ENCODE measurements around the gene APEX1. TPM values are rescaled to one million over a fixed set of nuclear protein-coding genes. Genes with fewer than 3 reads are reported as not detected.

The APEX1 gene
- total RNA-seq, 1 experiment from 2014 or later, result 324 TPM

DNA sequence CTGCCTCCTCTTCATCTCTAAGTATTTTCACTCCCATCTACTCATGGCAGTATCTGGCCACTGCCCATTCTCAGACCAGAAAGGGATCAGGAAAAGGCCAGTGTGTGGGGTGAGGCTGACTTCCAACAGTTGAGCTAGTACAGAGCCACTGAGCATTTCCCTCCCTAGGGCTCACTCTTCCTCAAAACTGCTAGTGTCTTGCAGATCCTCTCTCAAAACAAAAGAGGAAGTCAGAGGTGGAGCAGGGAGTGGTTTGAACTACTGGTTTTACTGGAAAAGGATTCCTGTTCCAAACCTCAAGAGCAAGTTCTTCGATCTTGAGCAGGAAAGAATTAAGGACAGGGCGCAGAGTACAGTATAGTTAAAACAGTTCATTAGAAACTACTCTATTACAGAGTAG lies 38.6 kb downstream of the APEX1 start:
- Mint-ChIP-seq H3K9me3 (peaks cover 20% of the 10 kb centered on the region), H3K4me1 (peaks cover 41% of the 10 kb centered on the region), H3K4me3 (no peak overlapping the region), H3K27ac (peak overlapping the region; percentile 43; the same call in 1 of the 2 replicates), H3K36me3 (peaks cover 17% of the 10 kb centered on the region), H3K27me3 (ENCODE audit: low read depth) (no peaks in the 10 kb centered on the region)
- ATAC-seq (peak; percentile 41; the same call in 1 of the 2 replicates), DNase-seq (ENCODE audit: low spot score) (no peak)
- ChIA-PET POLR2A (no interaction called here), CTCF (interaction anchor here (0.5 to 0.6 kb wide), 3 partner anchors 13 to 147 kb away, joined by 3 to 4 read pairs (median 3); no protein-coding TSS in a partner anchor)
- no peak for TF ChIP-seq GTF2I (CRISPR knock-in tag; conservative IDR thresholded peaks at IDR 0.05)
- TF ChIP-seq TEAD4 (CRISPR knock-in tag; IDR thresholded peaks at IDR 0.05), result no peak
- TF ChIP-seq FOXP1 (CRISPR knock-in tag; IDR thresholded peaks at IDR 0.05; ENCODE audit: borderline replicate concordance), result no peak
- TF ChIP-seq NFATC4 (CRISPR knock-in tag; IDR thresholded peaks at IDR 0.05), result no peak
- TF ChIP-seq, protein P1, sequence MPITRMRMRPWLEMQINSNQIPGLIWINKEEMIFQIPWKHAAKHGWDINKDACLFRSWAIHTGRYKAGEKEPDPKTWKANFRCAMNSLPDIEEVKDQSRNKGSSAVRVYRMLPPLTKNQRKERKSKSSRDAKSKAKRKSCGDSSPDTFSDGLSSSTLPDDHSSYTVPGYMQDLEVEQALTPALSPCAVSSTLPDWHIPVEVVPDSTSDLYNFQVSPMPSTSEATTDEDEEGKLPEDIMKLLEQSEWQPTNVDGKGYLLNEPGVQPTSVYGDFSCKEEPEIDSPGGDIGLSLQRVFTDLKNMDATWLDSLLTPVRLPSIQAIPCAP (CRISPR knock-in tag; IDR thresholded peaks at IDR 0.05), result no peak
- no peak for TF ChIP-seq ZNF263 (CRISPR knock-in tag; IDR thresholded peaks at IDR 0.05; ENCODE audit: low read depth)

DNA sequence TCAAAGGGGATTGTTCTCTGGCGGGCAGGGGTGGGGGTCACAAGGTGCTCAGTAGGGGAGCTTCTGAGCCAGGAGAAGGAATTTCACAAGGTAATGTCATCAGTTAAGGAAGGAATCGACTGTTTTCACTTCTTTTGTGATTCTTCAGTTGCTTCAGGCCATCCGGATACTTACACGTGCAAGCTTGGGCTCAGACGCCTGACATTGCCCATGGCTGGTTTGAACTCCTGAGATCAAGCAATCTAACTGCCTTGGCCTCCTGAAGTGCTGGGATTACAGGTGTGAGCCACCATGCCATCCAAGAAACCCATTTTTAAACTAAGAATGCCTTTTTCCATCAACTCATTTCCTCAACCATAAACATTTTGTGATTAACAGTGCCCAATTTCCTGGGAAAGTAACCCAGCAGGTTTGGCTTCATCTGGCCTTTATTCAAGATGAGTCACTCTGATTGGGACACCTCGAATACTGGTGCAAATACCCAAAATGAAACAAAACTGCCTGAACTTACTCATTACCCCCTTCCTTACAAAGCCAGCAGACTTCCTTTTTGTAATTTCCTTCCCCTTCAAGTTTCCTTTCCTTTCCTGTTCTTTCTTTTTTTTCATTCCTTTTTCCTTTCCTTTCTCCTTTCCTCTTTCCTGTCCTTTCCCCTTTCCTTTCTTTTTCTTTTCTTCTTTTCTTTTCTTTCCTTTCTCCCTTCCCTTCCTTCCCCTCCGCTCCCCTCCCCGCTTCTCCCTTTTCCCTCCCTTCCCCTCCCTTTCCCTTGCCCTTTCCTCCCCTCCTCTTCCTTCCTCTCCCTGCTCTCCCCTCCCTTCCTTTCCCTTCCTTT lies 40.1 kb downstream of the APEX1 start:
- DNase-seq (ENCODE audit: low spot score) (no peak), ATAC-seq (no peak)
- peak overlapping the region; percentile 31 for H3K27ac Mint-ChIP-seq
- peaks cover 20% of the 10 kb centered on the region for H3K9me3 Mint-ChIP-seq
- H3K27me3 Mint-ChIP-seq (ENCODE audit: low read depth), result no peaks in the 10 kb centered on the region
- TF ChIP-seq NR2C2 (CRISPR knock-in tag; IDR thresholded peaks at IDR 0.05), result no peak
- TF ChIP-seq, protein P2, sequence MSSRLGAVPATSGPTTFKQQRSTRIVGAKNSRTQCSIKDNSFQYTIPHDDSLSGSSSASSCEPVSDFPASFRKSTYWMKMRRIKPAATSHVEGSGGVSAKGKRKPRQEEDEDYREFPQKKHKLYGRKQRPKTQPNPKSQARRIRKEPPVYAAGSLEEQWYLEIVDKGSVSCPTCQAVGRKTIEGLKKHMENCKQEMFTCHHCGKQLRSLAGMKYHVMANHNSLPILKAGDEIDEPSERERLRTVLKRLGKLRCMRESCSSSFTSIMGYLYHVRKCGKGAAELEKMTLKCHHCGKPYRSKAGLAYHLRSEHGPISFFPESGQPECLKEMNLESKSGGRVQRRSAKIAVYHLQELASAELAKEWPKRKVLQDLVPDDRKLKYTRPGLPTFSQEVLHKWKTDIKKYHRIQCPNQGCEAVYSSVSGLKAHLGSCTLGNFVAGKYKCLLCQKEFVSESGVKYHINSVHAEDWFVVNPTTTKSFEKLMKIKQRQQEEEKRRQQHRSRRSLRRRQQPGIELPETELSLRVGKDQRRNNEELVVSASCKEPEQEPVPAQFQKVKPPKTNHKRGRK (CRISPR knock-in tag; IDR thresholded peaks at IDR 0.05; ENCODE audit: borderline replicate concordance), result peak; percentile 78; the same call in 1 of the 2 replicates
- TF ChIP-seq MXD4 (CRISPR knock-in tag; IDR thresholded peaks at IDR 0.05; ENCODE audit: borderline replicate concordance), result no peak
- ChIA-PET POLR2A (no interaction called here), CTCF (no interaction called here)
- no peak overlapping the region for H3K4me3 Mint-ChIP-seq
- peaks cover 48% of the 10 kb centered on the region for H3K4me1 Mint-ChIP-seq
- H3K36me3 Mint-ChIP-seq, result peaks cover 17% of the 10 kb centered on the region

DNA sequence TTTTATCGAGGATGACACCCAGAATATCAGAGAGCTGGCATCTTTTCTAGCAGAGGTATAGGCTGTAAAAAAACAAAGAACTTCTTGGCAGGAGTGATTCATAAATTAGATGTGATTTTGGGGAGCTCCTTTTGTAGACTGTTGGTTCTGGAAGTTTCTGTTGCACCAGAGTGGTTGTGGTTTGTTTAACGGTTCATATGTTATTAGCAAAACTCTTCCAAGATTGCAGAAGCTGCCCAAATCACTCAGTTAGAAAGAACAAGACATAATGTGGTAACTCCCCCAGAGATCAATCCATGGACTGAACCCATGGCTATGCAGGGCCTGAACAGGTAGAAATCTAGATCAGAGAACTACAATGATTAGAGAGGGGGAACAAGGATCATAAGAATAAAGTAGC lies 43.6 kb downstream of the APEX1 start:
- CTCF ChIA-PET, result interaction anchor here (1.7 to 1.8 kb wide), 2 partner anchors 11 to 83 kb away, joined by 5 to 10 read pairs; no protein-coding TSS in a partner anchor

DNA sequence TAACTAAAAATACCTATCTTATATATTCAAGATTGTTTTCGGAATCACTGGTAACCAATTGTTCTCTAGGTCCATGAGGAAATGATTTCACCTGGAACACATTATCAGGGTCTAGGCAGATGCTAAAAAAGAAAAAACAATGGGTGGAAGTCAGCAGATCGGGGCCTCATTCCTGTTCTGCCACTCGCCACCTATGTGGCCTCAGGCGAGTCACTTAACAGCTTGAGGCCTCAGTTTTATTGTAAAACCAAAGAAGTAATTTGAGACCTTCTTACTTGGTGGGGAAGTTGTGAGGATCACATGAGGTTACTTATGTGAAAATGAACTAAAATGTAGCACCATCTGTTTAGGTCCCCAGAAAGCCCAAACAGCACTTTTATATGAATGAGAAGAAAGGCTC lies 44.1 kb downstream of the APEX1 start:
- CTCF ChIA-PET, result interaction anchor here (1.7 to 1.8 kb wide), 2 partner anchors 12 to 83 kb away, joined by 5 to 10 read pairs; no protein-coding TSS in a partner anchor
- Mint-ChIP-seq H3K27ac (peak overlapping the region; percentile 90), H3K4me3 (0 out of 2 replicates have a peak overlapping the region, but pooled peaks have one; percentile 11), H3K9me3 (peaks cover 21% of the 10 kb centered on the region), H3K4me1 (peaks cover 37% of the 10 kb centered on the region), H3K36me3 (peaks cover 21% of the 10 kb centered on the region), H3K27me3 (ENCODE audit: low read depth) (no peaks in the 10 kb centered on the region)
- POLR2A ChIA-PET, result no interaction called here
- ATAC-seq (peak; percentile 80), DNase-seq (ENCODE audit: low spot score) (no peak)
- TF ChIP-seq, protein P3, sequence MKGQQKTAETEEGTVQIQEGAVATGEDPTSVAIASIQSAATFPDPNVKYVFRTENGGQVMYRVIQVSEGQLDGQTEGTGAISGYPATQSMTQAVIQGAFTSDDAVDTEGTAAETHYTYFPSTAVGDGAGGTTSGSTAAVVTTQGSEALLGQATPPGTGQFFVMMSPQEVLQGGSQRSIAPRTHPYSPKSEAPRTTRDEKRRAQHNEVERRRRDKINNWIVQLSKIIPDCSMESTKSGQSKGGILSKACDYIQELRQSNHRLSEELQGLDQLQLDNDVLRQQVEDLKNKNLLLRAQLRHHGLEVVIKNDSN (CRISPR knock-in tag; IDR thresholded peaks at IDR 0.05), result no peak
- TF ChIP-seq FOXJ3 (CRISPR knock-in tag; IDR thresholded peaks at IDR 0.05; ENCODE audit: borderline replicate concordance), result no peak
- no peak for TF ChIP-seq SMAD3 (CRISPR knock-in tag; IDR thresholded peaks at IDR 0.05; ENCODE audit: borderline replicate concordance)
- TF ChIP-seq ZNF232 (CRISPR knock-in tag; IDR thresholded peaks at IDR 0.05), result no peak
- no peak for TF ChIP-seq EMX1 (CRISPR knock-in tag; IDR thresholded peaks at IDR 0.05)
- TF ChIP-seq, protein P4, sequence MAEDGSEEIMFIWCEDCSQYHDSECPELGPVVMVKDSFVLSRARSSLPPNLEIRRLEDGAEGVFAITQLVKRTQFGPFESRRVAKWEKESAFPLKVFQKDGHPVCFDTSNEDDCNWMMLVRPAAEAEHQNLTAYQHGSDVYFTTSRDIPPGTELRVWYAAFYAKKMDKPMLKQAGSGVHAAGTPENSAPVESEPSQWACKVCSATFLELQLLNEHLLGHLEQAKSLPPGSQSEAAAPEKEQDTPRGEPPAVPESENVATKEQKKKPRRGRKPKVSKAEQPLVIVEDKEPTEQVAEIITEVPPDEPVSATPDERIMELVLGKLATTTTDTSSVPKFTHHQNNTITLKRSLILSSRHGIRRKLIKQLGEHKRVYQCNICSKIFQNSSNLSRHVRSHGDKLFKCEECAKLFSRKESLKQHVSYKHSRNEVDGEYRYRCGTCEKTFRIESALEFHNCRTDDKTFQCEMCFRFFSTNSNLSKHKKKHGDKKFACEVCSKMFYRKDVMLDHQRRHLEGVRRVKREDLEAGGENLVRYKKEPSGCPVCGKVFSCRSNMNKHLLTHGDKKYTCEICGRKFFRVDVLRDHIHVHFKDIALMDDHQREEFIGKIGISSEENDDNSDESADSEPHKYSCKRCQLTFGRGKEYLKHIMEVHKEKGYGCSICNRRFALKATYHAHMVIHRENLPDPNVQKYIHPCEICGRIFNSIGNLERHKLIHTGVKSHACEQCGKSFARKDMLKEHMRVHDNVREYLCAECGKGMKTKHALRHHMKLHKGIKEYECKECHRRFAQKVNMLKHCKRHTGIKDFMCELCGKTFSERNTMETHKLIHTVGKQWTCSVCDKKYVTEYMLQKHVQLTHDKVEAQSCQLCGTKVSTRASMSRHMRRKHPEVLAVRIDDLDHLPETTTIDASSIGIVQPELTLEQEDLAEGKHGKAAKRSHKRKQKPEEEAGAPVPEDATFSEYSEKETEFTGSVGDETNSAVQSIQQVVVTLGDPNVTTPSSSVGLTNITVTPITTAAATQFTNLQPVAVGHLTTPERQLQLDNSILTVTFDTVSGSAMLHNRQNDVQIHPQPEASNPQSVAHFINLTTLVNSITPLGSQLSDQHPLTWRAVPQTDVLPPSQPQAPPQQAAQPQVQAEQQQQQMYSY (CRISPR knock-in tag; IDR thresholded peaks at IDR 0.05), result no peak
- no peak for TF ChIP-seq JUN (CRISPR knock-in tag; IDR thresholded peaks at IDR 0.05)

More for the DNA sequence above, 43.6 kb downstream of the APEX1 start:
- TF ChIP-seq MXD4 (CRISPR knock-in tag; IDR thresholded peaks at IDR 0.05; ENCODE audit: borderline replicate concordance) (no peak), FOXP1 (CRISPR knock-in tag; IDR thresholded peaks at IDR 0.05; ENCODE audit: borderline replicate concordance) (no peak)
- TF ChIP-seq, protein P5, sequence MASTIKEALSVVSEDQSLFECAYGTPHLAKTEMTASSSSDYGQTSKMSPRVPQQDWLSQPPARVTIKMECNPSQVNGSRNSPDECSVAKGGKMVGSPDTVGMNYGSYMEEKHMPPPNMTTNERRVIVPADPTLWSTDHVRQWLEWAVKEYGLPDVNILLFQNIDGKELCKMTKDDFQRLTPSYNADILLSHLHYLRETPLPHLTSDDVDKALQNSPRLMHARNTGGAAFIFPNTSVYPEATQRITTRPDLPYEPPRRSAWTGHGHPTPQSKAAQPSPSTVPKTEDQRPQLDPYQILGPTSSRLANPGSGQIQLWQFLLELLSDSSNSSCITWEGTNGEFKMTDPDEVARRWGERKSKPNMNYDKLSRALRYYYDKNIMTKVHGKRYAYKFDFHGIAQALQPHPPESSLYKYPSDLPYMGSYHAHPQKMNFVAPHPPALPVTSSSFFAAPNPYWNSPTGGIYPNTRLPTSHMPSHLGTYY (CRISPR knock-in tag; IDR thresholded peaks at IDR 0.05), result no peak
- POLR2A ChIA-PET, result no interaction called here
- Mint-ChIP-seq H3K36me3 (peaks cover 17% of the 10 kb centered on the region), H3K9me3 (peaks cover 19% of the 10 kb centered on the region), H3K27me3 (ENCODE audit: low read depth) (no peaks in the 10 kb centered on the region), H3K4me3 (no peak overlapping the region), H3K27ac (peak overlapping the region; percentile 98), H3K4me1 (peaks cover 40% of the 10 kb centered on the region)
- DNase-seq (ENCODE audit: low spot score) (no peak), ATAC-seq (no peak)
